K562 (cell line): Measurements from ENCODE around the gene PCED1B.

Experiments
- ARID2 ChIP-seq: fragments of 450-650 bp; IDR thresholded peaks from 2 replicates; pipeline ENCODE4 v1.6.1; 2017; ENCODE audit warnings: antibody characterized with exemption, mild to moderate bottlenecking
- BCLAF1 ChIP-seq, 2 experiments: fragments of 450-650 bp in 1 of 2; IDR thresholded peaks; 2 replicates each; pipeline ENCODE4 v1.6.1; 2011 to 2017; ENCODE audit warnings: low read depth in 2 of 2, antibody characterized with exemption in 1 of 2, borderline replicate concordance in 1 of 2, low read length in 1 of 2, mild to moderate bottlenecking in 1 of 2, mixed read lengths in 1 of 2; ENCODE audit not compliant: control insufficient read depth in 1 of 2
- CTCF ChIP-seq, 3 experiments: IDR thresholded peaks in 2 of 3; conservative IDR thresholded peaks in 1 of 3; 2 replicates each; pipeline ENCODE4 v1.5.1; 2011 to 2012; ENCODE audit warnings: low read length in 3 of 3, mild to moderate bottlenecking in 3 of 3, control low read depth in 2 of 3, improper control_type of control experiment in 1 of 3, inconsistent platforms in 1 of 3, low read depth in 1 of 3, mixed read lengths in 1 of 3, moderate library complexity in 1 of 3; ENCODE audit not compliant: insufficient read depth in 2 of 3
- NRF1 ChIP-seq, 2 experiments: fragments of 450-650 bp; IDR thresholded peaks in 1 of 2; conservative IDR thresholded peaks in 1 of 2; 2 replicates each; pipeline ENCODE4 v1.6.1; 2014; ENCODE audit warnings: mild to moderate bottlenecking in 2 of 2
- POLR3A ChIP-seq: IDR thresholded peaks from 2 replicates; pipeline ENCODE4 v1.6.1; 2011; ENCODE audit warnings: borderline replicate concordance, mild to moderate bottlenecking, moderate library complexity; ENCODE audit not compliant: insufficient read length, insufficient read depth; ENCODE audit errors: extremely low read depth
- RAD51 ChIP-seq: fragments of 450-650 bp; IDR thresholded peaks from 2 replicates; pipeline ENCODE4 v1.7.1; 2016; ENCODE audit warnings: low read depth, mild to moderate bottlenecking, borderline replicate concordance
- TAF1 ChIP-seq: IDR thresholded peaks from 2 replicates; pipeline ENCODE4 v1.6.1; 2011; ENCODE audit warnings: mild to moderate bottlenecking, low read length, moderate library complexity; ENCODE audit not compliant: insufficient read depth, control insufficient read depth, severe bottlenecking; ENCODE audit errors: extremely low read depth
- ZHX1 ChIP-seq: fragments of 150-350 bp; conservative IDR thresholded peaks from 2 replicates; pipeline ENCODE4 v1.6.1; 2014; ENCODE audit warnings: low read length
- TF ChIP-seq, protein P1 (sequence below): sonication (generic); formaldehyde crosslinking; IDR thresholded peaks from 2 replicates; pipeline ENCODE4 v1.8.1; 2023; ENCODE audit warnings: mild to moderate bottlenecking, missing genetic modification reagents
- TF ChIP-seq, protein P2 (sequence below), 2 experiments: fragments of 450-650 bp in 1 of 2; sonication (generic) in 1 of 2; formaldehyde crosslinking in 1 of 2; IDR thresholded peaks in 1 of 2; conservative IDR thresholded peaks in 1 of 2; 2 replicates each; pipeline versions ENCODE4 v1.6.1 to v1.8.1; 2016 to 2023; ENCODE audit warnings: mild to moderate bottlenecking in 2 of 2, moderate library complexity in 2 of 2, inconsistent platforms in 1 of 2, missing genetic modification reagents in 1 of 2

DNA sequence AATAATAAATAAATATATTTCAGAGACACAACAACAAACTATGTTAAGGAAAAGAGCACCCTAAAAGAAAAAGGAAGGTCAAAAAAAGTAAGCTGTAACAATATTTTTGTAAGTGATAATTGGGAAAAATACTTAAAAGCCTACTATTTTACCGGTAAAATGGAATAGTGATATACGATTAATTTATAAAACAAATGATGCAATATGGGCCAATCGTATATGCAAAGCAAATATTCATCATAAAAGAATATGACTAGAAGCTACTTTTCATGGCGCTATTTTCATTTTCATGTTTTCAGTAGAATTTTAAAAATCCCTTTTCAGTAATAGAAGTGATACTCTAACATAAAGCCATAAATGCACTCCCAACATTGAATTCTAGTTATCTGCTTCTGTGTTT, 131.4 kb downstream of the PCED1B start:
- TF ChIP-seq TAF1 (no peak), CTCF (IDR thresholded peaks at IDR 0.05 in 2 of 3, conservative IDR thresholded peaks at IDR 0.05 in 1 of 3; ENCODE audit: insufficient read depth in 2 of 3, low read depth in 1 of 3, low read length in 3 of 3) (no peak), NRF1 (conservative IDR thresholded peaks at IDR 0.05 in 1 of 2, IDR thresholded peaks at IDR 0.05 in 1 of 2) (no peak), ZHX1 (no peak), POLR3A (no peak), BCLAF1 (IDR thresholded peaks at IDR 0.05; ENCODE audit: borderline replicate concordance in 1 of 2, control insufficient read depth in 1 of 2, low read depth in 2 of 2, low read length in 1 of 2) (no peak), ARID2 (no peak), RAD51 (no peak)
- TF ChIP-seq, protein P1, sequence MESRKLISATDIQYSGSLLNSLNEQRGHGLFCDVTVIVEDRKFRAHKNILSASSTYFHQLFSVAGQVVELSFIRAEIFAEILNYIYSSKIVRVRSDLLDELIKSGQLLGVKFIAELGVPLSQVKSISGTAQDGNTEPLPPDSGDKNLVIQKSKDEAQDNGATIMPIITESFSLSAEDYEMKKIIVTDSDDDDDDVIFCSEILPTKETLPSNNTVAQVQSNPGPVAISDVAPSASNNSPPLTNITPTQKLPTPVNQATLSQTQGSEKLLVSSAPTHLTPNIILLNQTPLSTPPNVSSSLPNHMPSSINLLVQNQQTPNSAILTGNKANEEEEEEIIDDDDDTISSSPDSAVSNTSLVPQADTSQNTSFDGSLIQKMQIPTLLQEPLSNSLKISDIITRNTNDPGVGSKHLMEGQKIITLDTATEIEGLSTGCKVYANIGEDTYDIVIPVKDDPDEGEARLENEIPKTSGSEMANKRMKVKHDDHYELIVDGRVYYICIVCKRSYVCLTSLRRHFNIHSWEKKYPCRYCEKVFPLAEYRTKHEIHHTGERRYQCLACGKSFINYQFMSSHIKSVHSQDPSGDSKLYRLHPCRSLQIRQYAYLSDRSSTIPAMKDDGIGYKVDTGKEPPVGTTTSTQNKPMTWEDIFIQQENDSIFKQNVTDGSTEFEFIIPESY, result no peak
- TF ChIP-seq, protein P2, sequence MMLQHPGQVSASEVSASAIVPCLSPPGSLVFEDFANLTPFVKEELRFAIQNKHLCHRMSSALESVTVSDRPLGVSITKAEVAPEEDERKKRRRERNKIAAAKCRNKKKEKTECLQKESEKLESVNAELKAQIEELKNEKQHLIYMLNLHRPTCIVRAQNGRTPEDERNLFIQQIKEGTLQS (IDR thresholded peaks at IDR 0.05), result 0 out of 2 replicates have a peak, but pooled peaks have one; percentile 51
- TF ChIP-seq, protein P2 (CRISPR knock-in tag; conservative IDR thresholded peaks at IDR 0.05), result no peak
